GM19467 (cell line): Measurements from ENCODE around the gene WFIKKN1.
"Not testable (repeated sequence)": the region's sequence is repeated elsewhere in the genome, so short reads cannot be mapped to it uniquely, and the experiment has no call there.

Experiments used
- ATAC-seq: cut with Tn5 transposase; IDR thresholded peaks from one replicate; pipeline ENCODE4 v1.9.1; 2021; ENCODE audit warnings: mild to moderate bottlenecking, moderate library complexity; ENCODE audit not compliant: unreplicated experiment

The WFIKKN1 gene

GRCh38 chr16:595094-595528 is 35.7 kb upstream of the WFIKKN1 start:
- ATAC-seq: no peak

DNA sequence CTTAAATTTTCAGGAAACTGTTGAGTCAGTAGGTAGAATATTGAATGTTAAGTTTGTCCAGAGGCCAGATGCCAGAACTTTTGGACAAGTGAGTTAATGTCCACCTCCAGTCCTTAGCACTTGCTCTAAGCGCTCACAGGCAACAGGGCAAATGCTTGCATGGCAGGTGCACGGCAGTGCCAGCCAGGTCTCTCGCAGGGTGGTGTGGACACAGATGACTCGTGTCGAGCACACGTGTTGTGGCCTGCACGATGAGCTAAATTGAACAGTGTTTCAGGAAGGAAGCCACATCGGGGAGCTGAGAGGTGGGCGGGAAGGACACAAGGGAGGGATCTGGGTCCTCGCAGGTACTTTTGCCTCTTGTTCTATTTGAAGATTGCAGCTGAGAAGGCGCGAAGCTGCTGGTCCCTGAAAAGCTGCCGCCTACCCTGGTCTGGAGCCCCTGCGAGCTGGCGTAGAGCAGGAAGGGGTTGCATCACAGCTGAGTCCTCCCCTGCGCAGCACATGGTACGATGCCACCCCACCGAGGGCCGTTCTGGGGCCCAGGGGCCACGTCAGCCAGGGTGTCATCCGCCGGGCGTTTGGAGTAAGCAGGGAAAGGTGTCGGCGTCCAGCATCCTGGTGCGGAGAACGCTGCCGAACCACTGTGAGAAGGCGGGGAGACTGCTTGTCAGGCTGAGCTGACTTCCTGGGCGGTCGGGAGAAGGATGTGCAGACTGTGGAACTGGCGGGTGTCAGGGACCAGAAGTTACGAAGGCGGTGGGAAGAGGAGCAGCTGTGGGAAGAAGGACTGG is 34.6 kb upstream of the WFIKKN1 start:
- no peak for ATAC-seq

- ATAC-seq: no peak
Observed at GRCh38 chr16:596736-597060, 34.1 kb upstream of the WFIKKN1 start.

GRCh38 chr16:597655-598054 is 33.1 kb upstream of the WFIKKN1 start:
- ATAC-seq: not testable (repeated sequence)

- ATAC-seq: no peak
Observed at GRCh38 chr16:598823-599739, 31.7 kb upstream of the WFIKKN1 start.

DNA sequence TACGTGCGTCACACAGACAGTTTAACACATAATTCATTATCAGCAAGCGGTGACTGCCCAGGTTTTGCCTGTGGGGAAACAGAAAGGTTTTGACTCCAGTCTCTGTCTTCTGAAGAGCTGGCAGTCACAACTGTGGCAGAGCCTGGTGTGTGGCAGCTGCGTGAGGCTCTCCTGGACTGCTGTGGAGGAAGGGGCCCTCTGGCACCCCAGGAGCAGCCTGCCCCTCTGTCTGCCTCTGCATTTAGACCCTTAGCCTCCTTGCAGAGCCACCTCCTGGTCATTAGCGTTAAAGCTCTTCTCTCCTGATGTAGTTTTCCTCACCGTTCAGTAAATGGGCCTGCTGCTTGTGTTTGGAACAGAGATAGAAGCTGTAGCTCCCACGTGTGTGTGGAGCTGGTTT is 30.0 kb upstream of the WFIKKN1 start:
- ATAC-seq: no peak

DNA sequence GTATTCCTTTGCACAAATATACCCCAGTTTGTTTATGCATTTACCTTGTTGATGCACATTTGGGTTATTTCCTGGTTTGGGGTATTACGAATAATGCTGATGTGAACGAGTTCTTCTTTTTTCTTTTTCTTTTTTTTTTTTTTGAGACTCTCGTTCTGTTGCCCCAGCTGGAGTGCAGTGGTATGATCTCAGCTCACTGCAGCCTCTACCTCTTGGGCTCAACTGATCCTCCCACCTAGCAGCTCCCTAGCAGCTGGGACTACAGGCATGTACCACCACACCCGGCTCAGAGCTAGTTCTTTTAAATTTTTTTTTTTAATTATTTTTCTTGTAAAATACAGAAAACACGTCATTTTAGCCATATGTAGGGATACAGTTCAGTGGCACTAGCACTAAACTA is 26.9 kb upstream of the WFIKKN1 start:
- ATAC-seq: no peak

- no peak for ATAC-seq
Observed at GRCh38 chr16:606656-607307, 24.0 kb upstream of the WFIKKN1 start.

DNA sequence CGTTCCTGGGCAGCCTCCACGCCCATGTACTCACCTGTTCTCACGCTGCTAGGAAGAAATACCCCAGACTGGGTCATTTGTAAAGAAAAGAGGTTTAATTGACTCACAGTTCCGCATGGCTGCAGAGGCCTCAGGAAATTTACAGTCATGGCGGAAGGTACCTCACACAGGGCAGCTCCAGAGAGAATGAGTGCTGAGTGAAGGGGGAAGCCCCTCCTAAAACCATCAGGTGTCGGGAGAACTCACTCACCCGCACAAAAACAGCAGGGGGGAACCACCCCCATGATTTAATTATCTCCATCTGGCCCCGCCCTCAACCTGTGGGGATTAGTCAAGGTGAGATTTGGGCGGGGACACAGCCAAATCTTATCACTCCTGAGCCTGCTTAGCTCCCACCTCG is 22.8 kb upstream of the WFIKKN1 start:
- no peak for ATAC-seq

GRCh38 chr16:609316-609715 is 21.5 kb upstream of the WFIKKN1 start:
- no peak for ATAC-seq

DNA sequence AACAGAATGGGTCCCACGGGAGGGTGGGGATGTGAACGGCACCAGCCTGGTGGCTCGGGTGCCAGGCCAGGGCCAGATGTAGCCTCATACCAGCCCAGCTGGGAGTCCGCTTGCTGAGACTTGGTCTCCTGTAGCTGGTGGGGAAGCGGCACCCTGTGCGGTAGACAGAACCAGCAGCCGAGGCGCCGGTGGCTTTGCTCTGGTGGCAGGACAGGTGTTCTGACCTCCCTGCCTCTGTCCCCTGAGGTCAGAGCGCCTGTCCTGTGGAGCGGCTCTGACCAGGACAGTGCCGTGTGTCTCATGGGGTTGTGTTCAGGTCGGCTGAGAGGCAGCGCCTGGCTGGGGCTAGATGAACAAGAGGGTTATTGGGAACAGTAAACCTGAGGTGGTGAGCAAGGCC is 20.8 kb upstream of the WFIKKN1 start:
- no peak for ATAC-seq

- no peak for ATAC-seq
Observed at GRCh38 chr16:610513-611381, 20.0 kb upstream of the WFIKKN1 start.

DNA sequence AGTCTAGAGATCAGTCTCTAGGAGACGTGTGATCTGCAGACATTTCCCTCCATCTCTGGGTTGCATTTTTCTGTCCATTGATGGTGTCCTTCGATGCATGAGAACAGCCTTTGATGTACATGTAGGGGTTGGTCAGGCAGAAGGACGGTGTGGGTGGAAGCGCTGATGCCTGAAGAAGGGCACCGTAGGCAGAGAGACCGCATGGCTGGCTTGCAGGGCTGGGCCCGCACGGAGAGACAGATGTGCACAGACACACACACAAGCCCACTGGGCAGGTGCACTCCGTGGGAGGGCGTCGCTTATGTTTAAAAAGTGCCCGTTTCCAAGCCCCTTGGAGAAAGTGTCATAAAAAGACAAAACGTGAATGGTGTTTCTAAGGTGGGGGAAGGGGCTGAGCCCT is 15.7 kb upstream of the WFIKKN1 start:
- ATAC-seq: no peak

DNA sequence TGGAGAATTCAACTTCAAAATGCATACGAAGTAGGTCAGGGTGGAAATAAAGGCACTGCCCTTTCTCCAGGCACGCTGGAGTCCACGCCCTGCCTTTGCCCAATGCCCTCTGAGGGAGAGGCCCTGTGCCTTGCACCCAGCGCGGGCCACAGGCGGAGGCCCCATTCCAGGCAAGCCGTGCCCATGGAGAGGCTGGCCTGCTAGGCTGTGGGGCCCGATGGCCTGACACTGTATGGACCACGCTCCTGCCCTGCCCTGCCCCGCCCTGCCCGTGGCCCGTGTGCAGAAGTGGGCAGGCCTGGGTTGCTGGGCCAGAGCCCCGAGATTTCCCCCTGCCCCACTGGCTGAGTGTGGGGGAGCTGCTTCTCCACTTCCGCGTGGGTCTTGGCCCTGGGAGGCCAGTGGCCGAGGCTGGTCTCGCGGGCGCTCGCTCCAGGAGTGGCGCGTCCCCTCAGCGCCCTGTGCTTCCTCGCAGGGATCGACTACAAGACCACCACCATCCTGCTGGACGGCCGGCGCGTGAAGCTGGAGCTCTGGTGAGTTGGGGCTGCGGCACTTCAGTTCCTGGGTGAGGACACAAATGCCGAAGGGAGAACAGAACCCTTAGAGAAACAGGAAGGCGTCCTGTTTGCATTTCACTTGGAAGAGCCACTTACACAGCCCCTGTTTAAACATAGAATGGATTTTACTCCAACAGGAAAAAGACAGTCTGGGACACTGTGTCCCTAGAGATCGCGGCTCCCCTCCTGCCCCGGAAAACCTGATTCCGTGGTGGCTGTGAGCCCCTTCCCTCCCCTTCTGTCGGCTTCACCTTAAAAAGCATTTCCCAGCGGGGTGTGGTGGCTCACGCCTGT is 13.8 kb upstream of the WFIKKN1 start:
- ATAC-seq: no peak

DNA sequence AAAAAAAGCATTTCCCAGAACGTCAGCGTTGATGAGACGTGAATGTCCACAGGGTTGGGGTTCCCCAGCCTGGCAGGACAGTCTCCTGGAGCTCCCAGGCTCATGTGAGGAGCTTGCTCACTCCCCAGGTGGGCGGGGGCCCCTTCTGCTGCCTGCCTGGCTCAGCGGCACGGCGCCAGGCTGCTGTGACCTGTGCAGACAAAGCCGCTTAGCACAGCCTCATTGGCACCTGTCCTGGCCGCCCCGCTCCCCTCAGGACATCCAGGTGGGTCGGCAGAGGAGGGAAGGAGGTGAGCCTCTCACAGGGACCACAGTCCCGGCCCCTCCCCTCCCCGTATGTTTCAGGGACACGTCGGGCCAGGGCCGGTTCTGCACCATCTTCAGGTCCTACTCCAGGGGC is 12.9 kb upstream of the WFIKKN1 start:
- no peak for ATAC-seq

- ATAC-seq: no peak
Observed at GRCh38 chr16:619476-620100, 11.2 kb upstream of the WFIKKN1 start.

DNA sequence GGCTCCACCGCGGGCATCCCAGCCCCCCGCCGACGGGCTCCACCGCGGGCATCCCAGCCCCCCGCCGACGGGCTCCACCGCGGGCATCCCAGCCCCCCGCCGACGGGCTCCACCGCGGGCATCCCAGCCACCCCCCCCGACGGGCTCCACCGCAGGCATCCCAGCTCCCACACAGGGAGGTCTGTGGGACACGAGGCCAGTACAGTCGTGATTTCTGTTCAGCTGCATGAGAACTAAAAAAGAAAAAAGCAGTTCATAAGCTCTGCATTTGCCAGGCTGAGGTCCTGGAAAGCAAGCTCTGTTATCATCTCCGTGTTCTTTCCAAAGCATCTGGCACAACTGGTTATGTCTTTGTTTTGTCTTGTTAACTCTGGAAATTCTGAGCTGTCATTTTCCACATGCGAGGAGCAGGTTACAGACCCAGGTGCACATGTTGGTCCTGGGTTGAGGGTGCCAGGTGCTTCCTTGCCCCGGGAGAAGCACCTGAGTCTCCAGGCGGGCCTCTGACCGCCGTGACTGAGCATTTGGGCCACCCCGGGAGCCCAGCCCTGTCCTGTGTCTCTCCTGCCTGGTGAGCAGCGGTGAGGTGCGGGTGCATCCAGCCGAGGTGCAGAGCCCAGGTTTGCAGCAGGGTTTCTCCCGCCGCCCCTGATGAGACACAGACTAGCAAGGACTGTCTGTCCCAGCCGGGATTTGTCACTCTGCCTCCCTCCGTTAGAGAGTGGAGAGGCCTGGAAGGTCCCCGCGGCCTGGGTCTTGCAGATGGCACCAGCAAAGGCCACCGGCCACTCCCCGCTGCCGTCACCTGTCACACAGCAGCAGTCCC is 9.9 kb upstream of the WFIKKN1 start:
- ATAC-seq: no peak

DNA sequence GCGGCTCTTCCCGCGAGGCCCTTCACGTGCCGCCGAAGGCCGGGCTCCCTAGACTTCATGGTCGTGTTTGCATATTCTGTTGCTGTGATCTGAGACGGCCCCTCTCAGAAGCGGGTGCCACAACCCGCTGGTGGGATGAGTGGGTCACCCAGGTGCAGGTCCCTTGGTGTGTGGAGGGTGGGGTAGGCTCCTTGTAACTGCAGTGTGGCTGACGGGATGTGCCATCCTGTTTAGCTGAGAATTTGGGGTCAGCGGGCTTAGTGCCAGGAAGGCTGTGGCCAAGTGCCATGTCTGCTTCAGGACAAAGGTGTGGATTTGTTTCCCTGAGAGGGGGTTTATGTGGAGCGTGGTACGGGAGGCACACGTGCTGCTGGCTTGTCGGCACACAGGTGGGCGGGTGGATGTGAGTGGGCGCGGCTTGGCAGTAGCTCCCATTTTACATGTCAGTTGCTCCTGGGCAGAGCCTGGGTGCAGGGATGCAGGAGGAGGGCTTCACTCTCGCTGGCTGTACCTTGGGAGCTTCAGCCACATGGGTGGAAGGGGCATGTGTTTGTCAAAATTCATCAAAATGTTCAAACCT is 9.2 kb upstream of the WFIKKN1 start:
- ATAC-seq: no peak
